Progenitor cell of endocrine pancreas (in vitro differentiated cells): ENCODE data around the gene ARHGAP36. TPM values are rescaled to one million over a fixed set of nuclear protein-coding genes. Genes with fewer than 3 reads are reported as not detected.

ENCODE experiments used
- DNase-seq: peaks from one replicate; pipeline ENCODE4 v3.0.0; 2021; ENCODE audit warnings: low spot score; ENCODE audit not compliant: unreplicated experiment
- H3K27ac Mint-ChIP-seq: 2 replicates; pipeline ENCODE4 v1.8.0; 2021; ENCODE audit warnings: mild to moderate bottlenecking, moderate library complexity, mixed read lengths
- H3K27me3 Mint-ChIP-seq: 2 replicates; pipeline ENCODE4 v1.8.0; 2021; ENCODE audit warnings: mixed read lengths
- H3K36me3 Mint-ChIP-seq: 2 replicates; pipeline ENCODE4 v1.8.0; 2022; ENCODE audit warnings: mixed read lengths; ENCODE audit not compliant: insufficient read depth
- H3K4me1 Mint-ChIP-seq: 2 replicates; pipeline ENCODE4 v1.8.0; 2021; ENCODE audit warnings: low read depth, mixed read lengths
- H3K4me3 Mint-ChIP-seq: 2 replicates; pipeline ENCODE4 v1.8.0; 2021; ENCODE audit warnings: low read depth, mild to moderate bottlenecking, moderate library complexity, mixed read lengths
- H3K9me3 Mint-ChIP-seq: 2 replicates; pipeline ENCODE4 v1.8.0; 2021; ENCODE audit warnings: low read depth, mixed read lengths
- CTCF ChIP-seq: fragments of 200-600 bp; sonication (generic); IDR thresholded peaks from one replicate; pipeline ENCODE4 v1.5.0; 2021; ENCODE audit warnings: antibody characterized with exemption, mild to moderate bottlenecking; ENCODE audit not compliant: unreplicated experiment
- long read RNA-seq: library from polyadenylated mRNA; unstranded; transcript quantifications from one replicate; pipeline ENCODE4 v2.0.0, GENCODE V29; 2020
- total RNA-seq: library from RNA; stranded (reverse); gene quantifications from 2 replicates; pipeline ENCODE4 v1.2.1, GENCODE V29; 2021

Gene ARHGAP36, protein sequence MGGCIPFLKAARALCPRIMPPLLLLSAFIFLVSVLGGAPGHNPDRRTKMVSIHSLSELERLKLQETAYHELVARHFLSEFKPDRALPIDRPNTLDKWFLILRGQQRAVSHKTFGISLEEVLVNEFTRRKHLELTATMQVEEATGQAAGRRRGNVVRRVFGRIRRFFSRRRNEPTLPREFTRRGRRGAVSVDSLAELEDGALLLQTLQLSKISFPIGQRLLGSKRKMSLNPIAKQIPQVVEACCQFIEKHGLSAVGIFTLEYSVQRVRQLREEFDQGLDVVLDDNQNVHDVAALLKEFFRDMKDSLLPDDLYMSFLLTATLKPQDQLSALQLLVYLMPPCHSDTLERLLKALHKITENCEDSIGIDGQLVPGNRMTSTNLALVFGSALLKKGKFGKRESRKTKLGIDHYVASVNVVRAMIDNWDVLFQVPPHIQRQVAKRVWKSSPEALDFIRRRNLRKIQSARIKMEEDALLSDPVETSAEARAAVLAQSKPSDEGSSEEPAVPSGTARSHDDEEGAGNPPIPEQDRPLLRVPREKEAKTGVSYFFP
- total RNA-seq, result 0.36 and 0.42 TPM in 2 replicates
- long read RNA-seq, partial matches to known transcripts, result 0 of 3 reads
- long read RNA-seq, other reads (novel, unspliced or antisense), result 3 of 3 reads

DNA sequence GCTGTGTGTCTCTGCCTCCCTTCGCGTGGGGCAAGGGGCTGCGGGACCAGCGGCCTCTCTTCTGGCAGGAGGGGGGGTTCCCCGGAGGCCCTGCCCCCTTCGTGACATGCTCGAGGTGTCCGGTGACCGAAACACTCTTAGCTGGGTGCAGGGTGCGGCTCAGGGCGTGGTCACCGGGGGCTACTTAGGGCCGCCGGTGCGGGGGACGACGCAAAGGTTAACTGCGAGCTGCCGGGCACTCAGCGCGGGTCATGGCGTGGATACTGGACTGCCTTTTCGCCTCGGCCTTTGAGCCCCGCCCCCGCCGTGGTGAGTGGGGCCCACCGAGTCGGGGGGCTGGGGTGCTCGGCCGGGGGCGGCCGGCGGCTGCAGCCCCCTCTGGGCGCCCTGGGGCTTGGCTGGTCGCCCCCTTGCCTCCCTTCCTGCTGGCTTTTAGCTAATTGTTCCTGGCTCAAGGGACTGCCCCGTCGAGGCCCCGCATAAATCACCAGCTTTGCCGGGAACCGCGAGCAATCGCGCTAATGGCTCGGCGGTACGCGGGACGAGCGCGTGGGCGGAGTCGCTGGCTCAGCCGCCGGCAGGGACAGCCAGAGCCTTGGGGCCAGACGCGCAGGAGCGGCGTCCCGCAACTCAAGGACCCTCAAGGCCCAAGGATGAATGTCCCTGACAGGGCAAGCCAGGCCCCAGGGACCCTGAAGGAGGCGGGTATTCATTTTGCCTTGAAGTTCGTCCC, at the start of gene ARHGAP36:
TSS of gene ARHGAP36 (plus strand) at position 211 of the 733 bp plus-strand sequence. CDS start 23,320 bp downstream, outside the sequence.
- no peaks in the 10 kb centered on the region for H3K36me3 Mint-ChIP-seq
- H3K9me3 Mint-ChIP-seq, result no peaks in the 10 kb centered on the region
- H3K27ac Mint-ChIP-seq, result no peak within 1 kb of the TSS
- no peak for TF ChIP-seq CTCF
- peak within 1 kb of the TSS; percentile 69 for H3K4me3 Mint-ChIP-seq
- no peaks in the 10 kb centered on the region for H3K4me1 Mint-ChIP-seq
- no peak for DNase-seq
- peaks cover 85% of the 10 kb centered on the region for H3K27me3 Mint-ChIP-seq

DNA sequence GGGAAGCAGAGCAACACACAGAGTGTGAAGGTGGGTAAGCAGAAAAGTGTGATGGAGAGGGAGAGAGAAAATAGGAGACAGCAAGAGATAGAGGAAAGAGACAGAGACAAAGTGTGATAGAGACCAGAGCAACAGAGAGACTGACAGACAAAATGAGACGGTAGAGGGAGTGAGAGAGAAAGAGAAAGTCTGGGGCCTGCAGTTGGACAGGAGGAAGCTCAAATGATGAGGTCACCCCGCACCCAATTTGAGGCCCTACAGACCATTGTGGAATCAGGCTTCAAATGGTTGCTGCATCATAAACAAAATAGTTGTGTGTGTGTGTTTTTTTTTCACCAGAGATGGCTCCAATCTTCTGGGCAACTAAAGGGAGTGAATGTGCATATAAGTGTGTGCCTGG, 48.0 kb upstream of the ARHGAP36 start:
- Mint-ChIP-seq H3K36me3 (no peaks in the 10 kb centered on the region), H3K27ac (no peak overlapping the region), H3K4me3 (no peak overlapping the region), H3K9me3 (no peaks in the 10 kb centered on the region), H3K27me3 (peaks cover 6% of the 10 kb centered on the region), H3K4me1 (no peaks in the 10 kb centered on the region)
- no peak for DNase-seq
- TF ChIP-seq CTCF, result no peak

GRCh38 chrX:131025336-131025735, 32.8 kb upstream of the ARHGAP36 start:
- DNase-seq, result no peak
- H3K4me3 Mint-ChIP-seq, result no peak overlapping the region
- TF ChIP-seq CTCF, result no peak
- peaks cover 1% of the 10 kb centered on the region for H3K36me3 Mint-ChIP-seq
- H3K4me1 Mint-ChIP-seq, result no peaks in the 10 kb centered on the region
- H3K27ac Mint-ChIP-seq, result no peak overlapping the region
- H3K27me3 Mint-ChIP-seq, result peaks cover 21% of the 10 kb centered on the region
- peaks cover 6% of the 10 kb centered on the region for H3K9me3 Mint-ChIP-seq

GRCh38 chrX:131032354-131033230, 25.6 kb upstream of the ARHGAP36 start:
- TF ChIP-seq CTCF, result no peak
- H3K4me3 Mint-ChIP-seq, result no peak overlapping the region
- H3K27me3 Mint-ChIP-seq, result peaks cover 17% of the 10 kb centered on the region
- H3K9me3 Mint-ChIP-seq, result no peaks in the 10 kb centered on the region
- H3K27ac Mint-ChIP-seq, result no peak overlapping the region
- no peak for DNase-seq
- no peaks in the 10 kb centered on the region for H3K4me1 Mint-ChIP-seq
- no peaks in the 10 kb centered on the region for H3K36me3 Mint-ChIP-seq
